LNCAP (cell line): ENCODE measurements around the gene WDR87.

Source experiments
- TF ChIP-seq, protein P1 (sequence below): fragments of 450-650 bp; IDR thresholded peaks from 2 replicates; pipeline ENCODE4 v1.5.1; 2017; ENCODE audit warnings: mild to moderate bottlenecking

The WDR87 gene

DNA sequence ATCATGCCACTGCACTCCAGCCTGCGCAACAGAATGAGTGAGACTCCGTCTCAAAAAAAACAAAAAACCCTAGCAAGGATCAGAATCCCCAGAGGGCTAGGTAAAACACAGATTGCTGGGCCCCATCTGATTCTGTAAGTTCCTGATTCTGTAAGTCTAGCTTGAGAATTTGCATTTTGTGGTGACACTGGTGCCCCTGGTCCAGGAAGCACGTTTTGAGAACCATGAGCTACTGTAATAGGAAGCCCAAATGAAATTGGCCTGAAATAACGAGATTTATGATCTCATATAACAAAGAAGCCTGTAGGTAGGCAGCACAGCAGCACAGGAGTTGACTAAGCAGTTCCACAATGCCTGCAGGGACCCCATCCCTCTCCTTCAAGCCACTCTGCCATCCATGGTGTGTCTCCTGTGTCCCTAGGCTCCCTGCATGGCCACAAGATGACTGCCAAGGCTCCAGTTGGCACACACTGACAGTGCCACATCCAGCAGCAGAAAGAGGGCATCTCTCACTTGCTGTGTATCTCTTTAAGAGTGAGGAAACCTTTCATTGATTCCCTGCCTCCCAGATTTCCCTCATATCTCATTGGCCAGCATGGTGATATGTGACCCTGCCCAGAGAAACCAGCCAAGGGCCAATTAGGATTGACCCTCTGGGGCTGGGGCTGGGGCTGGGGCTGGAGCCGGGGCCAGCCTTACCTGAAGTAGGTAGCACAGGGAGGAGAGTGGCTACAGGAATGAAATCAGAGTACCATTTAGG is 22.3 kb upstream of the WDR87 start:
- TF ChIP-seq, protein P1, sequence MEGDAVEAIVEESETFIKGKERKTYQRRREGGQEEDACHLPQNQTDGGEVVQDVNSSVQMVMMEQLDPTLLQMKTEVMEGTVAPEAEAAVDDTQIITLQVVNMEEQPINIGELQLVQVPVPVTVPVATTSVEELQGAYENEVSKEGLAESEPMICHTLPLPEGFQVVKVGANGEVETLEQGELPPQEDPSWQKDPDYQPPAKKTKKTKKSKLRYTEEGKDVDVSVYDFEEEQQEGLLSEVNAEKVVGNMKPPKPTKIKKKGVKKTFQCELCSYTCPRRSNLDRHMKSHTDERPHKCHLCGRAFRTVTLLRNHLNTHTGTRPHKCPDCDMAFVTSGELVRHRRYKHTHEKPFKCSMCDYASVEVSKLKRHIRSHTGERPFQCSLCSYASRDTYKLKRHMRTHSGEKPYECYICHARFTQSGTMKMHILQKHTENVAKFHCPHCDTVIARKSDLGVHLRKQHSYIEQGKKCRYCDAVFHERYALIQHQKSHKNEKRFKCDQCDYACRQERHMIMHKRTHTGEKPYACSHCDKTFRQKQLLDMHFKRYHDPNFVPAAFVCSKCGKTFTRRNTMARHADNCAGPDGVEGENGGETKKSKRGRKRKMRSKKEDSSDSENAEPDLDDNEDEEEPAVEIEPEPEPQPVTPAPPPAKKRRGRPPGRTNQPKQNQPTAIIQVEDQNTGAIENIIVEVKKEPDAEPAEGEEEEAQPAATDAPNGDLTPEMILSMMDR = no peak

DNA sequence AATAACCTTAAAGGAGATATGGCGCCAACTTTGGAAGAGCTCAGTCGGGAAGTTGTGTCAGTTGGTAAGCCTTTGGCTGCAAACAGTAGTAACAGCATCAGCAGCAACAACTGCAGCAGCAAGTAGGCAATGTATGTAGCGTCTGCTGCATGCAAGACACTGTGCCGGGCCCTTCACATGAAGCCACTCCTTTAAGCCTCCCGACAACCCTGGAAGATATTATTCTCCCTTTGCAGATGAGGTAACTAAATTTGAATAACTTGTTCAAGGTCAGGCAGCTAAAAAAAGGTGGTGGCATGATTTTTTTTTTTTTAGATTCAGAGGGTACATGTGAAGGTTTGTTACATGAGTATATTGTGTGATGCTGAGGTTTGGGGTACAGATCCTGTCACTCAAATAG is 20.3 kb upstream of the WDR87 start:
- TF ChIP-seq, protein P1 = no peak

DNA sequence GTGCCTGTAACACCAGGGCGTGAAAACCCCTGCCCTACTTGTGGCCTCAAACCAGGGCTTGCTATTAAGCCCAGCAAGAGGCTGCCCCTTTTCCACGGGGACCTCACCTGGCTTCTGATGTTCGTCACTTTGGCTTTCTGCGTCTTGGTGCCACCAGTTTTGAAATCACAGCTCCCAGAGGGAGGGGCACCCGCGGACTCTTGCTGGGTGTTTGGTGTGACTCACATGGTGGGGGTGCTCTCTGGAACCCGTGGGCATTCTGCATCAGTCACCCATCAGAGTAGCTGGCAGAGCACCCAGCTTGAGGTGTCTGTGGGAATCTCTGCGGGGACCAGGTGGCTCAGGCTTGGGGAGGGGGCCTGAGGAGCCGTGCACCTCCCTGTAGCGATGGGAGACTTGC is 19.9 kb upstream of the WDR87 start:
- TF ChIP-seq, protein P1 = no peak

DNA sequence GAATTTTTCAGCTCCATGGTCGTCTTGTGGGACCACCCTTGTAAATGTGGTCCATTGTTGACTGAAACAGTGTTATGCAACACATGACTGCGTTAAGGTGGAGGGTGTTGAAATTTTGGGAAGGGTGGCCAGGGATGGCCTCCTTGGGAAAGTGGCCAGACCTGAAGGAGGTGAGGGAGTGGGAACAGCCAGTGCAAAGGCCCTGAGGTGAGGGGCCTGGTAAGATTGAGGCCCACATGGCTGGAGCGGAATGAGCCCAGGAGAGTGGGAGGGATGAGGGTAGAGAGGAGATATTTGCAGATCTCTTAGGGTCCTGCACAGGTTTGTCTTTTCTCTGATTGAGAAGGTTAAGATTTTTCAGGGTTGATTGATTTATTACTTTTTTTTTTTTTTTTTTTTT is 18.8 kb upstream of the WDR87 start:
- TF ChIP-seq, protein P1 = no peak

DNA sequence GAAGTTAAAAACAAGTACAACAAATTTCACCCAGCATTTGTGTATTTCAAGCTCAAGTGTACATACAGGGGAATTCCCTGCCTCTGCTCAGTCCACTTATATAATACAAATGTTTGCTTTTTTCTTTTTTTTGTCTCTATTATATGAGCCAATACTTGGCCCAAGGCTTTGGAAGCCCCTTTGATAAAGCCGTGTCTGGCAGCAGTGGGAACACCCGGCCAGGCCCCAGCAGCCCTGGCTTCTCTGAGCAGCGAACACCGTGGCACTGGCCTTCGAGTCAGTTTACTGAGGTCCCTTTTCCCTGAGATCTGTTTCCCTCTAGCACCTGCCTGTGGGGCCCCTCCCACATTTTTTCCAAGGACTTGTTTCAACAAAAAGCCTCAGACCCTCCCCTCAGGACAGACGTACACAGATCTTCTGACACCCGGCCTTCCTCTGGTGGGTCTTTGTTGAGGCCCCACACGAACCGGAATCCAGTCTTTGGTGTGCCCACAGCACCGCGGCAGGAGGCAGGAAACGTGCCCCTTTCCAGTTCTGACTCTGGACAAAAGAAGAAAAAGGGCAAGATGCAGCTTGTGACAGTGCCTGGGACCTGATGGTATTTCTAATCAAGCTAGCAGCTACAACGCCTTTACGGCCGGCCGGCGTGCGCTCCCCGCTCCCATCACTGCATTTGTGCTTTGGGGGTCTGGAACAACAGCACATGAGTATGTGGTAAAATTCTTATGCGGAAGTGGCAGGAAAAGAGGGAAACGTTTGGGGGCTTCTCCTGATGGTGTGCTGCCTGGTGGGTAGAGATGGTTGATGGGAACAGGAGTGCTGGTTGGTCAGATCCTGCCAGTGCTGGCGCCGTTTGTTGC is 14.4 kb upstream of the WDR87 start:
- TF ChIP-seq, protein P1 = no peak

DNA sequence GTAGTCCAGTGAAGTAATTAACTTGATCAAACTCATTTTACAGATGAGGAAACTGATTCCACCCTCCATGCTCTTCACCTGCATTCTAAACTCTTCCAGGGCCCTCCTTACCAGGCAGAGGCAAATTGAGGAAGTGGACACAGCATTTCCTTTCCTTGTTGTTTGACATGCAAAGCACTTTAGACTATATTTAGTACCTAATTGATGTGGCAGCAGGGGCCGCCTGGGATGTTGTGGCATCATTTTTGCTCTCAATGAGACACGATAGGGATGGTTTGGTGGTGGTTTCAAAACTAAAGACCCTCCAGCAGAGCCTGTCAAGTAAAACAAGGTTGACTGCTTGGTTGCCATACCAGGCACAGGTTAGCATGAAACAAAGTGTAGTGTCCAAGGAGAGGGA is 8.5 kb upstream of the WDR87 start:
- TF ChIP-seq, protein P1 = no peak

DNA sequence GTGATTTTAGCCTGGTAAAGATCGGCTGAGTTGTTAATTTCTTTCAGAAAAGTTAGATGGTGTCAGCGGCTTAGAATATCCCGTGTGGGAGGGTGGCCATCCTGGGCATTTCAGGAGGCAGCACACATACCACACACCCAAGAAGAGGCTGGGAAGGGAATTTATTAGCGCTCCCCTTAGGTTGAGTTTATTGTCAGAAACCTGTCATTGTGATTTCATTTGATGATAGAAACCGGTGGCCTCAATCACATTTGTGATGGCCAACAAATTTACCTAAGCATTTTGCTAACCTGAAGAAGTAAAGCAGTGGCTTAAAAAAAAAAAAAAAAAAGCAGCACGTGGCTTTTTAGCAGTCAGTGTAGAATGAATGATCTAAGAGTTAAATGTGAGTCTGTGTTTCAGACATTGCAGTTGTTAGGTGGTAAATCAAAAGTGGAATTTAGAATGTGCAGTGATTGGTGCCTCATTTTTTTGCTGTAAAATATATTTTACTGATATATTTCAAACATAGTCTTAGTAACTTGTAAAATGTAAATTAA is 3.3 kb upstream of the WDR87 start:
- TF ChIP-seq, protein P1 = no peak
